Measurements from ENCODE around the gene FOXO1.

Gene FOXO1

GRCh38 chr13:40622761-40623160, 43.7 kb downstream of the FOXO1 start:
- Histone ChIP-seq H4K8ac (ENCODE audit: low read length) (no peak overlapping the region), H3K9ac (ENCODE audit: low read length) (no peak overlapping the region), H2AFZ (ENCODE audit: low read depth, low read length) (no peak overlapping the region), H3K23ac (ENCODE audit: low read length in 2 of 2) (no peak overlapping the region), H3K18ac (ENCODE audit: low read depth in 1 of 2, low read length in 2 of 2) (no peak overlapping the region), H3K14ac (ENCODE audit: low read length in 2 of 2) (no peak overlapping the region), H3K4me2 (ENCODE audit: low read length, poor library complexity, severe bottlenecking) (no peak overlapping the region), H2BK15ac (ENCODE audit: low read depth, poor library complexity, severe bottlenecking) (no peak overlapping the region), H3K9me3 (ENCODE audit: control insufficient read depth, low read length) (no peaks in the 10 kb centered on the region), H3K4me1 (ENCODE audit: control insufficient read depth, insufficient read depth, low read depth, low read length) (peaks cover 1% of the 10 kb centered on the region), H3K36me3 (ENCODE audit: control insufficient read depth in 1 of 2, insufficient read depth in 2 of 2, low read depth in 1 of 2, low read length in 2 of 2) (no peaks in the 10 kb centered on the region), H2AK5ac (ENCODE audit: low read length, severe bottlenecking) (no peak overlapping the region), H3K4ac (ENCODE audit: low read depth in 1 of 2, low read length in 2 of 2) (no peak overlapping the region), H2BK12ac (ENCODE audit: low read length in 2 of 2) (no peak overlapping the region), H4K91ac (ENCODE audit: low read length) (no peak overlapping the region), H2BK5ac (ENCODE audit: low read depth, low read length, poor library complexity, severe bottlenecking) (no peak overlapping the region), H3K4me3 (ENCODE audit: insufficient read depth in 1 of 2, low read depth in 1 of 2, low read length in 2 of 2) (no peak overlapping the region), H3K79me1 (replicated peaks; ENCODE audit: low read length, poor library complexity, severe bottlenecking) (peaks cover 22% of the 10 kb centered on the region), H3K27ac (ENCODE audit: low read length, poor library complexity, severe bottlenecking) (no peak overlapping the region), H2BK120ac (ENCODE audit: low read depth, low read length) (no peak overlapping the region), H3K27me3 (ENCODE audit: control insufficient read depth in 1 of 2, insufficient read depth in 1 of 2, low read length in 2 of 2) (no peaks in the 10 kb centered on the region)
- 100% methylated on average over 1 of the region's 1 CpG for WGBS
- no peak for DNase-seq

DNA sequence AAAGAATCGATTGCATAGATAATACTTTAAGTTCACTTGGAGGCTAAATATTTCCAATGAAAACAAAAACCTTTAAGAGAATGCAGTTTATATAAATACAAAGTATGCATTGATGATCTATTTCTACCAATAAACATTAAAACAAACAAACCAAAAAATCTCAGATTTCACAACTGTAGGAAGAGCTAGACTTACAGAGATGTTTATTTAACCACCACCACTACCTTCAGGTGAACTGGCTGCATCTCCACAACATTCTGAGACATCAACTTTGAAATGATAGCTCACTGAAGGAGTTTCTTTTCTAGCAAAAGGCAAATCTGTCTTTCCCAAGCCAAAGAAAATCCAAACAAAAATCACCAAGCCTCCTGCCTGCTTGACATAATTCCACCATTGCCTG, 44.2 kb downstream of the FOXO1 start:
- no peak overlapping the region for H3K18ac ChIP-seq (ENCODE audit: low read depth in 1 of 2, low read length in 2 of 2)
- no peak overlapping the region for H2BK120ac ChIP-seq (ENCODE audit: low read depth, low read length)
- no peak overlapping the region for H2BK12ac ChIP-seq (ENCODE audit: low read length in 2 of 2)
- no peak overlapping the region for H3K14ac ChIP-seq (ENCODE audit: low read length in 2 of 2)
- H3K4me3 ChIP-seq (ENCODE audit: insufficient read depth in 1 of 2, low read depth in 1 of 2, low read length in 2 of 2) = no peak overlapping the region
- no peak overlapping the region for H4K91ac ChIP-seq (ENCODE audit: low read length)
- no peak overlapping the region for H3K27ac ChIP-seq (ENCODE audit: low read length, poor library complexity, severe bottlenecking)
- H3K4ac ChIP-seq (ENCODE audit: low read depth in 1 of 2, low read length in 2 of 2) = no peak overlapping the region
- H3K9me3 ChIP-seq (ENCODE audit: control insufficient read depth, low read length) = no peaks in the 10 kb centered on the region
- H2AFZ ChIP-seq (ENCODE audit: low read depth, low read length) = no peak overlapping the region
- WGBS = no CpG with 5 or more reads among the region's 1 CpG
- no peak overlapping the region for H2BK5ac ChIP-seq (ENCODE audit: low read depth, low read length, poor library complexity, severe bottlenecking)
- no peak overlapping the region for H3K9ac ChIP-seq (ENCODE audit: low read length)
- no peaks in the 10 kb centered on the region for H3K27me3 ChIP-seq (ENCODE audit: control insufficient read depth in 1 of 2, insufficient read depth in 1 of 2, low read length in 2 of 2)
- H2BK15ac ChIP-seq (ENCODE audit: low read depth, poor library complexity, severe bottlenecking) = no peak overlapping the region
- peaks cover 1% of the 10 kb centered on the region for H3K4me1 ChIP-seq (ENCODE audit: control insufficient read depth, insufficient read depth, low read depth, low read length)
- H3K4me2 ChIP-seq (ENCODE audit: low read length, poor library complexity, severe bottlenecking) = no peak overlapping the region
- DNase-seq = no peak
- H3K36me3 ChIP-seq (ENCODE audit: control insufficient read depth in 1 of 2, insufficient read depth in 2 of 2, low read depth in 1 of 2, low read length in 2 of 2) = no peaks in the 10 kb centered on the region
- H3K23ac ChIP-seq (ENCODE audit: low read length in 2 of 2) = no peak overlapping the region
- H3K79me1 ChIP-seq (replicated peaks; ENCODE audit: low read length, poor library complexity, severe bottlenecking) = peaks cover 23% of the 10 kb centered on the region
- H2AK5ac ChIP-seq (ENCODE audit: low read length, severe bottlenecking) = no peak overlapping the region
- H4K8ac ChIP-seq (ENCODE audit: low read length) = no peak overlapping the region

GRCh38 chr13:40619479-40619814, 47.0 kb downstream of the FOXO1 start:
- Histone ChIP-seq H3K4me3 (ENCODE audit: insufficient read depth in 1 of 2, low read depth in 1 of 2, low read length in 2 of 2) (peak overlapping the region in 1 of 2 experiments; percentile 6), H2BK120ac (ENCODE audit: low read depth, low read length) (no peak overlapping the region), H2BK5ac (ENCODE audit: low read depth, low read length, poor library complexity, severe bottlenecking) (no peak overlapping the region), H3K4me2 (ENCODE audit: low read length, poor library complexity, severe bottlenecking) (no peak overlapping the region), H3K79me1 (replicated peaks; ENCODE audit: low read length, poor library complexity, severe bottlenecking) (peaks cover 30% of the 10 kb centered on the region), H3K27me3 (ENCODE audit: control insufficient read depth in 1 of 2, insufficient read depth in 1 of 2, low read length in 2 of 2) (no peaks in the 10 kb centered on the region), H2BK15ac (ENCODE audit: low read depth, poor library complexity, severe bottlenecking) (no peak overlapping the region), H3K9me3 (ENCODE audit: control insufficient read depth, low read length) (no peaks in the 10 kb centered on the region), H3K18ac (ENCODE audit: low read depth in 1 of 2, low read length in 2 of 2) (no peak overlapping the region), H3K36me3 (ENCODE audit: control insufficient read depth in 1 of 2, insufficient read depth in 2 of 2, low read depth in 1 of 2, low read length in 2 of 2) (no peaks in the 10 kb centered on the region), H4K8ac (ENCODE audit: low read length) (no peak overlapping the region), H3K4me1 (ENCODE audit: control insufficient read depth, insufficient read depth, low read depth, low read length) (peaks cover 1% of the 10 kb centered on the region), H4K91ac (ENCODE audit: low read length) (no peak overlapping the region), H2BK12ac (ENCODE audit: low read length in 2 of 2) (no peak overlapping the region), H2AK5ac (ENCODE audit: low read length, severe bottlenecking) (no peak overlapping the region), H3K14ac (ENCODE audit: low read length in 2 of 2) (no peak overlapping the region), H3K4ac (ENCODE audit: low read depth in 1 of 2, low read length in 2 of 2) (no peak overlapping the region), H3K23ac (ENCODE audit: low read length in 2 of 2) (no peak overlapping the region), H3K9ac (ENCODE audit: low read length) (no peak overlapping the region), H2AFZ (ENCODE audit: low read depth, low read length) (no peak overlapping the region), H3K27ac (ENCODE audit: low read length, poor library complexity, severe bottlenecking) (no peak overlapping the region)
- 99% methylated on average over 2 of the region's 3 CpGs for WGBS
- no peak for DNase-seq

DNA sequence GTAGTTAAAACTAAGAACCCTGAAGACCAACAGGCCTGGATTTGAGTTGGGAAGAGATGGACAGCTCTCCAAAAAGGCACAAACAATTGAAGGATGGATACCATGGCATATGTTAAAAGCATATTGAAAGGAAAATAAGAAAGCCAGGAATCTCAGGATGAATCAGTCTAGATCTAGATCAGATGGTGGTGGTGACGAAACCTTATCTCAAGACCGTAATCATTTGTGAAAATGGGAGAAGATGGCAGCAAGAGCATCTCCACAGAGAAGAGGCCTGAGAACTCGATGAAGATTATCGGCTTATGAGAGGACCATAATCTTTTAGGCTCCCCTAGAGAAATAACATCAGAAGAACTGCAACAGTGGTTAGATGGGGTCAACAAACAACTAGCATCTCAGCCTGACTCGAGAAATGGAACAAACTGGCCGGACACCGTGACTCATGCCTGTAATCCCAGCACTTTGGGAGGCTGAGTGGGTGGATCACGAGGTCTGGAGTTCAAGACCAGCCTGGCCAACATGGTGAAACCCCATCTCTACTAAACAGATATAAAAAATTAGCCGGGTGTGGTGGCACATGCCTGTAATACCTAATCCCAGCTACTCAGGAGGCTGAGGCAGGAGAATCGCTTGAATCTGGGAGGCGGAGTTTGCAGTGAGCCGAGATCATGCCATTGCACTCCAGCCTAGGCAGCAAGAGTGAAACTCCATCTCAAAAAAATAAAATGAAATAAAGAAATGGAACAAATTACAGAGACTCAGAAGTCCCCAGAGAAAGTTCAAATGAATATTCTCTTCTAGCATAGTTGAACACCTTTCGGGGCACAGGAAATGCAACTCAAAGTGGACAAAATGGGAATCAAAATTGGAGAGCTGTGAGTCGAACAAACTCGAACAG, 47.6 kb downstream of the FOXO1 start:
- H3K18ac ChIP-seq (ENCODE audit: low read depth in 1 of 2, low read length in 2 of 2) = no peak overlapping the region
- H3K79me1 ChIP-seq (replicated peaks; ENCODE audit: low read length, poor library complexity, severe bottlenecking) = peaks cover 36% of the 10 kb centered on the region
- WGBS = 95% methylated on average over 12 of the region's 15 CpGs
- no peak for DNase-seq
- H3K14ac ChIP-seq (ENCODE audit: low read length in 2 of 2) = no peak overlapping the region
- H3K36me3 ChIP-seq (ENCODE audit: control insufficient read depth in 1 of 2, insufficient read depth in 2 of 2, low read depth in 1 of 2, low read length in 2 of 2) = no peaks in the 10 kb centered on the region
- peaks cover 1% of the 10 kb centered on the region for H3K4me1 ChIP-seq (ENCODE audit: control insufficient read depth, insufficient read depth, low read depth, low read length)
- H3K27ac ChIP-seq (ENCODE audit: low read length, poor library complexity, severe bottlenecking) = no peak overlapping the region
- no peak overlapping the region for H3K9ac ChIP-seq (ENCODE audit: low read length)
- no peak overlapping the region for H3K23ac ChIP-seq (ENCODE audit: low read length in 2 of 2)
- no peak overlapping the region for H2AFZ ChIP-seq (ENCODE audit: low read depth, low read length)
- H4K91ac ChIP-seq (ENCODE audit: low read length) = no peak overlapping the region
- no peaks in the 10 kb centered on the region for H3K9me3 ChIP-seq (ENCODE audit: control insufficient read depth, low read length)
- no peak overlapping the region for H3K4ac ChIP-seq (ENCODE audit: low read depth in 1 of 2, low read length in 2 of 2)
- H2BK5ac ChIP-seq (ENCODE audit: low read depth, low read length, poor library complexity, severe bottlenecking) = no peak overlapping the region
- no peak overlapping the region for H3K4me2 ChIP-seq (ENCODE audit: low read length, poor library complexity, severe bottlenecking)
- H2AK5ac ChIP-seq (ENCODE audit: low read length, severe bottlenecking) = no peak overlapping the region
- H4K8ac ChIP-seq (ENCODE audit: low read length) = no peak overlapping the region
- H2BK12ac ChIP-seq (ENCODE audit: low read length in 2 of 2) = no peak overlapping the region
- no peaks in the 10 kb centered on the region for H3K27me3 ChIP-seq (ENCODE audit: control insufficient read depth in 1 of 2, insufficient read depth in 1 of 2, low read length in 2 of 2)
- H2BK120ac ChIP-seq (ENCODE audit: low read depth, low read length) = no peak overlapping the region
- no peak overlapping the region for H2BK15ac ChIP-seq (ENCODE audit: low read depth, poor library complexity, severe bottlenecking)
- peak overlapping the region in 1 of 2 experiments; percentile 6 for H3K4me3 ChIP-seq (ENCODE audit: insufficient read depth in 1 of 2, low read depth in 1 of 2, low read length in 2 of 2)

Measured in mesenchymal stem cell (in vitro differentiated cells and primary cell).